Omental fat pad (tissue), 4 donors: ENCODE results near the gene VEGFB. TPM values are rescaled to one million over a fixed set of nuclear protein-coding genes. Genes with fewer than 3 reads are reported as not detected.
"Not testable (repeated sequence)": the region's sequence is repeated elsewhere in the genome, so short reads cannot be mapped to it uniquely, and the experiment has no call there.

ENCODE experiments used
- ATAC-seq: fragments of 150-250 bp; one replicate; pipeline ENCODE4 v1.9.1; 2016; ENCODE audit warnings: mild to moderate bottlenecking, moderate library complexity; ENCODE audit not compliant: low FRiP score
- DNase-seq: peaks from one replicate; pipeline ENCODE4 v3.0.0-alpha.2; 2019; ENCODE audit warnings: low spot score
- total RNA-seq, 4 donors: library from RNA; depleted of rRNA; stranded (reverse); fragments of >200 nt; gene quantifications; one replicate each; pipeline ENCODE4 v1.1.0, GENCODE V29; 2016
- TF ChIP-seq, protein P1 (sequence below), 3 donors: fragments of 450-650 bp; IDR thresholded peaks; one replicate each; pipeline ENCODE4 v1.5.1; 2016 to 2017; ENCODE audit warnings: antibody characterized with exemption in 3 of 3, mild to moderate bottlenecking in 3 of 3, moderate library complexity in 2 of 3

VEGFB gene
- total RNA-seq, 4 donors from 2014 or later = 89.2 to 172 (median 149) TPM

DNA sequence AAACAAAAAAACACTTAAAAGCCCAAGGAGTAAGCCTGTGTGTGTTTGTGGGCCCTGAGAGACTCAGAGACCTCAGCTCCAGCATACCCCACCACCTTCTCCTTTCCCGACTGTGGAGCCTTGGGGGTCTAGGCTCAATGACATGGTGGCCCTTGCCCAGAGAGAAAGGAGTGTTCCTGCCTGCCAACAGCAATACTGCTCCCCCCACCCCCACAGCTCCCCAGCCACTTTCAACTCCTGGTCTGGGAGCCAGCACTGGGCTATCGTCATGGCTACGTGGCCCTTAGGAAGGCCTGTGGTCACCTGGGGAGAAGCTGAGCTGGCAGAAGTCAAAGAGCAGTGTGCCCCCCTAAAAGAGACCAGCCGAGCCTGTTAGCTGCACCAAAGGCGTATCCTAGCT is 9.7 kb downstream of the VEGFB start:
- no peak for ATAC-seq
- TF ChIP-seq, protein P1, sequence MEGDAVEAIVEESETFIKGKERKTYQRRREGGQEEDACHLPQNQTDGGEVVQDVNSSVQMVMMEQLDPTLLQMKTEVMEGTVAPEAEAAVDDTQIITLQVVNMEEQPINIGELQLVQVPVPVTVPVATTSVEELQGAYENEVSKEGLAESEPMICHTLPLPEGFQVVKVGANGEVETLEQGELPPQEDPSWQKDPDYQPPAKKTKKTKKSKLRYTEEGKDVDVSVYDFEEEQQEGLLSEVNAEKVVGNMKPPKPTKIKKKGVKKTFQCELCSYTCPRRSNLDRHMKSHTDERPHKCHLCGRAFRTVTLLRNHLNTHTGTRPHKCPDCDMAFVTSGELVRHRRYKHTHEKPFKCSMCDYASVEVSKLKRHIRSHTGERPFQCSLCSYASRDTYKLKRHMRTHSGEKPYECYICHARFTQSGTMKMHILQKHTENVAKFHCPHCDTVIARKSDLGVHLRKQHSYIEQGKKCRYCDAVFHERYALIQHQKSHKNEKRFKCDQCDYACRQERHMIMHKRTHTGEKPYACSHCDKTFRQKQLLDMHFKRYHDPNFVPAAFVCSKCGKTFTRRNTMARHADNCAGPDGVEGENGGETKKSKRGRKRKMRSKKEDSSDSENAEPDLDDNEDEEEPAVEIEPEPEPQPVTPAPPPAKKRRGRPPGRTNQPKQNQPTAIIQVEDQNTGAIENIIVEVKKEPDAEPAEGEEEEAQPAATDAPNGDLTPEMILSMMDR (IDR thresholded peaks at IDR 0.05) = no peak
- DNase-seq = no peak

DNA sequence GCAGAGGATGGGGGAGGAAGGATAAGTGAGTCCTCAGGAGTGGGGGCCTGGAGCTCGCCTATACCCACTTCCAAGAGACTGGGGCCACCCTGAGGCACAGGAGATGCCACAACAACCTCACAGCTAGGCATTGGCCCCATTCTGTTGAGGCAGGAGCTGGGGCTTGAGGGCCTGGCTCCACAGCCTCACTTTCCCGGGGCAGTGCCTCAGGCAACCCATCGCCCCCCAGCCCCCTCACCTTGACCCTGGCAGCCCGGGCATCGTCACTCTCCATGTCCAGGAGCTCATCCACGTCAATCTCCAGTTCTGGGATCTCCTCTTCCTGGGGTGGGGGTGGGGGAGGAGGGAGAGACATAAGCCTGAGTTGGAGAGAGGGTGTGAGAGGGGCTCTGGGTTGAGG is 10.6 kb downstream of the VEGFB start:
- ATAC-seq (no peak), DNase-seq (no peak)
- TF ChIP-seq, protein P1 (IDR thresholded peaks at IDR 0.05) = no peak

DNA sequence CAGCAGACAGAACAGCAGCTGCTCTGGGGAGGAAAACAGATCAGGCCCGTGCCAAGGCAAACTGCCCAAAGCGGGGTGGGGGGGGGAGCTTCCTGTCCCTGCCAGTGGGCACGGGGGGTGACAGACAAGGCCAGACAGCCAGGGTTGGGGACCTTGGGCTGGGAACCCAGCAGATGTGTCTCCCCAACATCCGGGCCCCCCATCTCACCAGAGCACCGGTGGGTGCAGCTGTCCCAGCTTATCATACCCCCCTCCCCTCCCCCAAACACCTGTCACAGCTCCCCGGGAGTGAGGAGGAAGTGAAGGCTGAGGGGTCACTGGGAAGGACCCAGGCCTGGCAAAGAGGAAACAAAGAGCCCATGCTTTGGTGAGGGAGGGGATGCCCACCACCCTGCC is 11.0 kb downstream of the VEGFB start:
- DNase-seq (no peak), ATAC-seq (no peak)
- TF ChIP-seq, protein P1 (IDR thresholded peaks at IDR 0.05) = no peak

DNA sequence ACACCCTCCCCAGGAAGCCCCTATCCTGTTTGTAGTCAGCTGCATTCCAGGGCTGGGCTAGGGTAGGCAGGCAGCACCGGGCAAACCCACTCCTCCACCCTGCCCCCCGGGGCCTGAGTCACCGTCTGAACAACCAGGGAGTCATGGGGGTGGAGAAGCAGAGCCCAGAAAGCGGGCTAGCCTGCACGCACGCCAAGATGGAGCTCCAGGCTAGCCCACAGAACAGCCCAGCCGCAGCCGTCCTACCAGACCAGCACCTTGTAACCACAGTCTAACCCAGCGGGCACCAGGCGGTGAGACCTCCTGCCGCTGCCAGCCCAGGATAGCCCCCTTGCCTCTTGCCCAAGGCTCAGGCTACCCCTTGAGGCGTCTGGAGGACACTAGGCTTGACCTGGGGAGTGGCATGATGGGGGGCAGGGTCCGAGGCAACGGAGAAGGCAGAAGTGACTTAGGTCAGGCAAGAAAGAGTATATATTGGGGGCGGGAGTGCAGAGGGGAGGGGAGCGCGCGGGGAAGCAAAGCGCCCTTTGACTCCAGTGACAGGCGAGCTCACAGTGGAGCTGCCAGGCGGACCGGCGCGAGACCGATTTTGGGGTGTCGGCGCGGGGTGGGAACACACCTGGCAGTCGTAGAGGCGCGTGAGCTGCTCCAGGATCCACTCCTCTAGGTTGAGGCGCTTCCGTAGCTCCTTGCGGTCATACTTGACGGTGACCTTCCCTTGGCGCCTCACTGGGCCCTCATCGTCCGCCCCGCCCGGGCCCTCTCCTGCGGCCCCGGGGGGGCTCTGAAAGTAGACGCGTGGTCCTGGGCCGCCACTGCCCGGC is 11.6 kb downstream of the VEGFB start:
- TF ChIP-seq, protein P1 (IDR thresholded peaks at IDR 0.05) = no peak
- DNase-seq = peak; percentile 83
- peak; percentile 42 for ATAC-seq

DNA sequence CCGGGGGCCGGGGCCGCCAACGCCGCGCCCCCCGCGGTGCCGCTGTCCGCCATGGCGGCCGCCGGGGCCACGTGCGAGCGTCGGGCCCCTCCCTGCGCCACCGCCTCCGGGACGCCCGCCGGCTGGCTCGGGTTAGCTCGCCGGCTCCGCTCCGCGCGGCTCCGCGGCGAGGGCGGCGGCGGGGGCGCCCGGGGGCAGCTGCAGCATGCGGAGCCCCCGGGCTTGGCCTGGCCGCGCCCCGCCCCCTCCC is 12.2 kb downstream of the VEGFB start:
- DNase-seq = not testable (repeated sequence)
- peak; percentile 1 for ATAC-seq

DNA sequence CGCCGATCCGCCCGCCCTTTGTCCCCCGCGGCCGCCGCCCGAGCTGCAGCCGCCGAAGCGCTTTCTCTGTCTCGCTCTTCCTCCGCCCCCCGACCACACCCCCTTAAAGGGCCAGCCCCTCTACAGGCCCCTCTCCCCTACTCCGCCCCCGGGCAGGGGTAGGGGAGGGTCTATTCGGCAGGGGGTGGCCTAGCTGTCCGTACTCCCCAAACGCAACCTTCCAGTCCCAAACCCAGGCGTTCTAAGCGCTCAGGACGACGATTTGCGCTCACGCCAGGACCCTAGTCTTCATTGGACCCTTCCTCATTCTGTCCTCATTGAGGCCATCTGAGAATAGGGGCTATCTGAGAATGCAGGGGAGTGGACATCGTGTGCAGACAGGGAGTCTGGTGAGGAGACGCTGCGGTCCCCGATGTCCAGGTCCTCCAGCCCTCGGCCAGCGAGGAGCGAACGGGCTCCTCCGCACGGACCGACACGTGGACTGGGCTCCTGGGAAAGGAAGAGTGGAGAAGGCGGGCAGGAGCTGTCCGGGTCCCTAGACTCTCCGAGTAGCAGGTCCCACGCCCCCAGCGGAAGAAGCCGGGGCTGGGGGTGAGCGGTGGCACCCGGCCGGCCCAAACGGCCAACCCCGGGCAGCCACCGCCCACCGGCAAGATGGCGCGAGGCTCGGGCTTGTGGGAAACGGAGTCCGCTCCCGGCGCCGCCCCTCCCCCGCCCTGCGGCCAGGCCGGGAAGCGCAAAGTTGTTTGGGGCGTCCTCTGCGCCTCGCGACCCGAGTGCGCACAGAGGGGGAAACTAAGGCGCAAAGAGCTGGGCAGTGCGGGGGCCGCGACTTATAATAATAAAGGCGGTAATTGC is 12.7 kb downstream of the VEGFB start, which contains the start of gene PPP1R14B:
Gene PPP1R14B (minus strand): TSS at position 73 of the 858 bp plus-strand sequence. CDS start 270 bp downstream, outside the sequence.
- peak; percentile 60 for DNase-seq
- TF ChIP-seq, protein P1 (IDR thresholded peaks at IDR 0.05) = no peak
- ATAC-seq = peak; percentile 43

DNA sequence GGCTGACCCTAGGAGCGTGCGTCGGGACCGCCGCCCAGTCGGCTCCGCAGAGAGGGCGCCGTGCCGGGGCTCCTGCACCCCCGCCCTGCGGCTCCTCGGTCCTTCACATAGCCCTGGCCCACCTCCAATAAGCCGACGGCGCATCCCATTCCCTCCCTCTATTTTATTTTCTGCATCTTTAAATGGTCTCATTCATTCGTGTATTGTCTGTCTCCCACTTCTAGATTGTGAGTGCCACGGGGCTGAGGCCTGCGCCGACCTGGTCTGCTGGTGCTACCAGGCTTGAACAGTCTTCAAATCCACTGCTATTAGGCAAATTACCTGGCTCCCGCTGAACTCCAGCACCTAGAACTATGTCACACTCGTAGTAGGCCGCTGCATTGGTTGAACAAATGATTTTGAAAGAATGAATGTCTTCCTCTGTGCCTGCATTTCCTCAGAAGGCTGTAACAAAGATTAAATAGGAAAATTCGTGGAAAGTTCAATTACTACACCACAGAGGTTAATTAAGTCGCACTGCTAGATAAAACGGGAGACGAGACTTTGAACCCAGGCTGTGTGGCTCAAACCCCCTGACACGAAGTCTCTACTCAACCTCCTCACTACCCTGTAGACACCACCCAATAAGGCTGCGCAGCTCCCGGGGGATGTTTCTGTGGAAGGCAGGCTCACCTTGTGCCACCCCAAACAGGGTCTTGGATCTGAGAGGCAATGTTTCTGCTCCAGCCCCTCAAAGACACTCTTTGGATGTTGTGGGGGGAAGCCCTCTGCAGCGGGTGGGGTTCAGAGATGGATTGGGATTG is 13.5 kb downstream of the VEGFB start:
- TF ChIP-seq, protein P1 (IDR thresholded peaks at IDR 0.05) = no peak
- ATAC-seq = no peak
- no peak for DNase-seq
